A549 (cell line): Measurements from ENCODE around the gene GRIK5. TPM values are rescaled to one million over a fixed set of nuclear protein-coding genes. Genes with fewer than 3 reads are reported as not detected.

ENCODE experiments used
- ATAC-seq, 2 experiments: fragments of 200-7000 bp in 1 of 2; fragments of >200 bp in 1 of 2; cut with Nextera tagmentation in 1 of 2; cut with Tn5 transposase in 1 of 2; 3 replicates each; pipeline versions ENCODE4 v1.8.0 to v1.9.1; 2018 to 2020; ENCODE audit warnings: mild to moderate bottlenecking in 1 of 2, moderate library complexity in 1 of 2
- CTCF ChIA-PET: fragments of 300-600 bp; sonication (Branson Sonifier 250); formaldehyde crosslinking; extraction: SDS; loops from one replicate; lab custom pipeline; 2021; ENCODE audit warnings: antibody characterized with exemption, inconsistent platforms; lab: Yijun Ruan, JAX
- POLR2A ChIA-PET: fragments of 350-600 bp; formaldehyde crosslinking; extraction: SDS; loops from one replicate; lab custom pipeline; 2021; ENCODE audit warnings: antibody characterized with exemption, inconsistent platforms; lab: Yijun Ruan, JAX
- DNase-seq, 2 experiments: peaks; one replicate each; pipeline versions ENCODE4 v3.0.0 to v3.0.0-alpha.2; 2011 to 2016; ENCODE audit warnings: low read depth in 1 of 2, low spot score in 1 of 2
- FAIRE-seq: peaks from 2 replicates; lab custom pipeline; 2011; peaks lifted over from hg19 to GRCh38; lab: Jason Lieb, UNC
- H3K27ac ChIP-seq, 2 experiments: fragments of >200 bp; sonication (Bioruptor Twin); formaldehyde crosslinking; 3 replicates each; pipeline ENCODE4 v1.5.1; 2016 to 2017
- H3K4me1 ChIP-seq: fragments of >200 bp; sonication (Bioruptor Twin); formaldehyde crosslinking; 3 replicates; pipeline ENCODE4 v1.6.1; 2016
- H3K4me2 ChIP-seq: fragments of >200 bp; sonication (Bioruptor Twin); formaldehyde crosslinking; 3 replicates; pipeline ENCODE4 v1.6.1; 2016
- H3K4me3 ChIP-seq: fragments of >200 bp; sonication (Bioruptor Twin); formaldehyde crosslinking; 3 replicates; pipeline ENCODE4 v1.5.1; 2016
- H3K9me3 ChIP-seq: fragments of >200 bp; sonication (Bioruptor Twin); formaldehyde crosslinking; 3 replicates; pipeline ENCODE4 v1.6.1; 2016
- BCL3 ChIP-seq: fragments of >200 bp; sonication (Bioruptor Twin); formaldehyde crosslinking; IDR thresholded peaks from 3 replicates; pipeline ENCODE4 v1.6.1; 2016
- CHD2 ChIP-seq: fragments of 150-350 bp; IDR thresholded peaks from 2 replicates; pipeline ENCODE4 v1.6.1; 2014; ENCODE audit warnings: low read length; ENCODE audit not compliant: partially characterized antibody
- CHD4 ChIP-seq: fragments of 200-600 bp; sonication (generic); IDR thresholded peaks from 2 replicates; pipeline ENCODE4 v1.6.1; 2016; ENCODE audit warnings: antibody characterized with exemption, mild to moderate bottlenecking, borderline replicate concordance
- EHF ChIP-seq: fragments of 250-450 bp; sonication (Bioruptor Pico); IDR thresholded peaks from 2 replicates; pipeline ENCODE4 v1.5.0; 2020; ENCODE audit warnings: mild to moderate bottlenecking
- ESRRA ChIP-seq: fragments of 150-350 bp; IDR thresholded peaks from 2 replicates; pipeline ENCODE4 v1.6.1; 2014; ENCODE audit warnings: mild to moderate bottlenecking, low read length, borderline replicate concordance
- FOSB ChIP-seq: fragments of 250-450 bp; sonication (Bioruptor Pico); IDR thresholded peaks from 2 replicates; pipeline ENCODE4 v1.5.0; 2020; ENCODE audit warnings: mild to moderate bottlenecking, moderate library complexity
- FOXS1 ChIP-seq: fragments of 250-450 bp; sonication (Bioruptor Pico); IDR thresholded peaks from 2 replicates; pipeline ENCODE4 v1.5.0; 2020; ENCODE audit warnings: mild to moderate bottlenecking, moderate library complexity
- HDAC2 ChIP-seq: fragments of 200-600 bp; sonication (generic); IDR thresholded peaks from 2 replicates; pipeline ENCODE4 v1.6.1; 2016
- HEYL ChIP-seq: fragments of 250-450 bp; sonication (Bioruptor Pico); IDR thresholded peaks from 2 replicates; pipeline ENCODE4 v1.8.0; 2021; ENCODE audit warnings: mild to moderate bottlenecking, moderate library complexity
- HMGXB4 ChIP-seq: fragments of 250-450 bp; sonication (Bioruptor Pico); IDR thresholded peaks from 2 replicates; pipeline ENCODE4 v1.5.0; 2021; ENCODE audit warnings: mild to moderate bottlenecking, moderate library complexity, borderline replicate concordance
- HOXA7 ChIP-seq: fragments of 250-450 bp; sonication (Bioruptor Pico); IDR thresholded peaks from 2 replicates; pipeline ENCODE4 v1.5.0; 2020; ENCODE audit warnings: mild to moderate bottlenecking, moderate library complexity
- JUN ChIP-seq, 2 experiments: fragments of >200 bp; sonication (Bioruptor Twin); formaldehyde crosslinking; IDR thresholded peaks; 2 replicates in 1 of 2; 3 replicates in 1 of 2; pipeline ENCODE4 v1.6.1; 2016 to 2017
- MAFK ChIP-seq: fragments of 450-650 bp; IDR thresholded peaks from 2 replicates; pipeline ENCODE4 v1.6.1; 2014; ENCODE audit not compliant: partially characterized antibody
- MAZ ChIP-seq: fragments of 150-350 bp; IDR thresholded peaks from 2 replicates; pipeline ENCODE4 v1.6.1; 2014; ENCODE audit warnings: antibody characterized with exemption, low read depth, low read length, borderline replicate concordance
- MYC ChIP-seq: IDR thresholded peaks from 2 replicates; pipeline ENCODE4 v1.6.1; 2012; ENCODE audit warnings: mild to moderate bottlenecking, inconsistent platforms, low read length, improper control_type of control experiment, borderline replicate concordance
- NR3C1 ChIP-seq: fragments of >200 bp; sonication (Bioruptor Twin); formaldehyde crosslinking; IDR thresholded peaks from 3 replicates; pipeline ENCODE4 v1.6.1; 2017
- PBX3 ChIP-seq: IDR thresholded peaks from 2 replicates; pipeline ENCODE4 v1.6.1; 2012
- PHF8 ChIP-seq: fragments of 200-600 bp; sonication (generic); IDR thresholded peaks from 2 replicates; pipeline ENCODE4 v1.6.1; 2016; ENCODE audit warnings: low read depth, mild to moderate bottlenecking, antibody characterized with exemption, moderate library complexity, borderline replicate concordance
- POLR2AphosphoS2 ChIP-seq: conservative IDR thresholded peaks from 2 replicates; pipeline ENCODE4 v1.6.1; 2012; ENCODE audit warnings: low read length, improper control_type of control experiment, inconsistent platforms
- RARB ChIP-seq: fragments of 250-450 bp; sonication (Bioruptor Pico); IDR thresholded peaks from 2 replicates; pipeline ENCODE4 v1.8.0; 2021; ENCODE audit warnings: mild to moderate bottlenecking, moderate library complexity
- RCOR1 ChIP-seq: fragments of 150-350 bp; IDR thresholded peaks from 2 replicates; pipeline ENCODE4 v1.6.1; 2014; ENCODE audit warnings: antibody characterized with exemption, low read length, low read depth
- RNF2 ChIP-seq: fragments of 200-600 bp; sonication (generic); IDR thresholded peaks from 2 replicates; pipeline ENCODE4 v1.6.1; 2016; ENCODE audit warnings: low read depth, mild to moderate bottlenecking, antibody characterized with exemption, moderate library complexity, borderline replicate concordance
- SMC3 ChIP-seq: fragments of >200 bp; sonication (Bioruptor Twin); formaldehyde crosslinking; IDR thresholded peaks from 3 replicates; pipeline ENCODE4 v1.6.1; 2018; ENCODE audit warnings: inconsistent platforms
- SREBF2 ChIP-seq: fragments of 450-650 bp; IDR thresholded peaks from 2 replicates; pipeline ENCODE4 v1.6.1; 2014; ENCODE audit warnings: mild to moderate bottlenecking, moderate library complexity
- TP53 ChIP-seq: fragments of 250-450 bp; sonication (Bioruptor Pico); IDR thresholded peaks from 2 replicates; pipeline ENCODE4 v1.5.0; 2021; ENCODE audit warnings: mild to moderate bottlenecking, moderate library complexity
- ZNF302 ChIP-seq: fragments of 250-450 bp; sonication (Bioruptor Pico); IDR thresholded peaks from 2 replicates; pipeline ENCODE4 v1.9.0; 2021; ENCODE audit warnings: inconsistent platforms, mild to moderate bottlenecking, moderate library complexity
- ZSCAN20 ChIP-seq: fragments of 250-450 bp; sonication (Bioruptor Pico); IDR thresholded peaks from 2 replicates; pipeline ENCODE4 v1.8.0; 2022; ENCODE audit warnings: mild to moderate bottlenecking, moderate library complexity
- WGBS: methylation state at CpG from one replicate; pipeline ENCODE4 v1.1.6; 2017; ENCODE audit errors: missing lambda C conversion rate; 5-methylcytosine and 5-hydroxymethylcytosine counted together
- polyA plus RNA-seq, 4 experiments: library from polyadenylated mRNA; depleted of rRNA in 3 of 4; stranded (reverse); fragments of >200 nt; fragmentation: RNase III in 1 of 4; extraction: RNeasy Plus Mini Kit Qiagen cat#74134 plus additional on column Dnase treatment in 1 of 4; gene quantifications; 2 replicates in 3 of 4; 3 replicates in 1 of 4; pipeline ENCODE4 v1.2.3, GENCODE V29; 2011 to 2017

GRIK5 gene
- polyA plus RNA-seq, 2 of the 4 experiments (the other 2 are of a cell fraction), result 0.22 to 0.54 TPM

GRCh38 chr19:42111811-42112210 lies 41.8 kb upstream of the GRIK5 start:
- Histone ChIP-seq H3K4me1 (peaks cover 28% of the 10 kb centered on the region), H3K27ac (peak overlapping the region in 1 of 2 experiments; percentile 75; a peak in 4 of 6 replicates), H3K9me3 (no peaks in the 10 kb centered on the region), H3K4me2 (no peak overlapping the region), H3K4me3 (no peak overlapping the region)
- CTCF ChIA-PET, result interaction anchor here (1.2 to 32.8 kb wide), 12 partner anchors 14 to 329 kb away, joined by 3 to 678 read pairs (median 24); partner anchors contain the start of genes GSK3A and POU2F2
- POLR2A ChIA-PET, result interaction anchor here (0.5 kb wide), 1 partner anchor 230 kb away, joined by 6 read pairs; no protein-coding TSS in a partner anchor
- DNase-seq (no peak), ATAC-seq (no peak), FAIRE-seq (no peak)
- WGBS, result 71% methylated on average over 3 of the region's 3 CpGs
- TF ChIP-seq HOXA7 (CRISPR knock-in tag), result no peak
- no peak for TF ChIP-seq NR3C1
- TF ChIP-seq ZNF302 (CRISPR knock-in tag), result no peak
- TF ChIP-seq BCL3, result no peak
- TF ChIP-seq ZSCAN20 (CRISPR knock-in tag), result no peak
- TF ChIP-seq RARB (CRISPR knock-in tag), result no peak
- no peak for TF ChIP-seq RNF2
- no peak for TF ChIP-seq MAFK
- TF ChIP-seq HEYL (CRISPR knock-in tag), result no peak
- TF ChIP-seq POLR2AphosphoS2, result no peak

- Histone ChIP-seq H3K27ac (peak overlapping the region in 1 of 2 experiments; percentile 75; a peak in 3 of 6 replicates), H3K4me3 (no peak overlapping the region), H3K9me3 (no peaks in the 10 kb centered on the region), H3K4me1 (peaks cover 28% of the 10 kb centered on the region), H3K4me2 (no peak overlapping the region)
- ChIA-PET CTCF (interaction anchor here (0.5 to 32.8 kb wide), 16 partner anchors 7 to 469 kb away, joined by 3 to 678 read pairs (median 24); partner anchors contain the start of genes GSK3A and POU2F2), POLR2A (no interaction called here)
- TF ChIP-seq CHD2 (no peak), TP53 (no peak), MYC (no peak), PBX3 (no peak), CHD4 (no peak), FOXS1 (CRISPR knock-in tag) (no peak), MAZ (no peak), HDAC2 (no peak), PHF8 (no peak), JUN (IDR thresholded peaks at IDR 0.05) (no peak), POLR2AphosphoS2 (no peak), FOSB (CRISPR knock-in tag) (no peak), SREBF2 (no peak), HMGXB4 (CRISPR knock-in tag) (no peak), SMC3 (no peak), RNF2 (no peak), EHF (CRISPR knock-in tag) (no peak), ESRRA (no peak), RCOR1 (no peak)
- ATAC-seq (no peak), DNase-seq (no peak), FAIRE-seq (no peak)
- WGBS, result 80% methylated on average over 1 of the region's 1 CpG
Measured at GRCh38 chr19:42111384-42111783, 41.4 kb upstream of the GRIK5 start.
